Measurements from ENCODE around the gene SMAD1. TPM values are rescaled to one million over a fixed set of nuclear protein-coding genes. Genes with fewer than 3 reads are reported as not detected.
A peak's percentile ranks its signal among the peaks of the same experiment; 100 is the strongest.

Gene SMAD1
- total RNA-seq, 1 experiment from 2014 or later, result 27.9 TPM

GRCh38 chr4:145535202-145535601 lies 53.5 kb downstream of the SMAD1 start:
- POLR2A ChIA-PET, result no interaction called here
- Mint-ChIP-seq H3K4me1 (ENCODE audit: insufficient read depth, unreplicated experiment) (peaks cover 20% of the 10 kb centered on the region), H3K27ac (ENCODE audit: low read depth, unreplicated experiment) (no peak overlapping the region), H3K36me3 (ENCODE audit: insufficient read depth, unreplicated experiment) (peaks cover 20% of the 10 kb centered on the region), H3K27me3 (ENCODE audit: insufficient read depth, unreplicated experiment) (no peaks in the 10 kb centered on the region), H3K9me3 (ENCODE audit: unreplicated experiment) (no peaks in the 10 kb centered on the region), H3K4me3 (ENCODE audit: unreplicated experiment) (no peak overlapping the region)
- BruUV-seq (replicated peaks), result no TSS peak
- CTCF ChIA-PET, result interaction anchor here (0.6 to 0.7 kb wide), 2 partner anchors 305 to 344 kb away, joined by 3 to 4 read pairs; no protein-coding TSS in a partner anchor
- DNase-seq (ENCODE audit: unreplicated experiment), result peak; percentile 30
- intact Hi-C loops (cut with micrococcal nuclease), result no loop called here
- TF ChIP-seq, protein P1, sequence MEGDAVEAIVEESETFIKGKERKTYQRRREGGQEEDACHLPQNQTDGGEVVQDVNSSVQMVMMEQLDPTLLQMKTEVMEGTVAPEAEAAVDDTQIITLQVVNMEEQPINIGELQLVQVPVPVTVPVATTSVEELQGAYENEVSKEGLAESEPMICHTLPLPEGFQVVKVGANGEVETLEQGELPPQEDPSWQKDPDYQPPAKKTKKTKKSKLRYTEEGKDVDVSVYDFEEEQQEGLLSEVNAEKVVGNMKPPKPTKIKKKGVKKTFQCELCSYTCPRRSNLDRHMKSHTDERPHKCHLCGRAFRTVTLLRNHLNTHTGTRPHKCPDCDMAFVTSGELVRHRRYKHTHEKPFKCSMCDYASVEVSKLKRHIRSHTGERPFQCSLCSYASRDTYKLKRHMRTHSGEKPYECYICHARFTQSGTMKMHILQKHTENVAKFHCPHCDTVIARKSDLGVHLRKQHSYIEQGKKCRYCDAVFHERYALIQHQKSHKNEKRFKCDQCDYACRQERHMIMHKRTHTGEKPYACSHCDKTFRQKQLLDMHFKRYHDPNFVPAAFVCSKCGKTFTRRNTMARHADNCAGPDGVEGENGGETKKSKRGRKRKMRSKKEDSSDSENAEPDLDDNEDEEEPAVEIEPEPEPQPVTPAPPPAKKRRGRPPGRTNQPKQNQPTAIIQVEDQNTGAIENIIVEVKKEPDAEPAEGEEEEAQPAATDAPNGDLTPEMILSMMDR (IDR thresholded peaks at IDR 0.05; ENCODE audit: unreplicated experiment), result no peak

DNA sequence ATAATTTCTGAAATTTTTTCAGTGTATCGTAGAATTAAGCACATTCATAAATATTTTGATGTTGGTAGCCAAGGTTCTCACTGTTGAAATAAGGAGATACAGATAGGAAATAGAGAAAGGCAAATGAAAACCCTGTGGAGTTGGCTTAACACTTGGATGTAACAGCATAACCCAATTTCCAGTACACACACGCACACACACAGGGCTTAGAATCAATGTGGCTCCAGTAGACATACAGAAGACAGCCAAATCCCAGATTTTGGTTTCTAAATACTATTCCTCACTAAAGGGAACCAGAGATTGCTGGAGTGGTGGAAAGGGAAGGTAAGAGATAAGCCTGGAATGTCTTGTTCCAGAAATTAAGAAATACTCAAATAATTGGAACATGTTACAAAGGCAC lies 54.4 kb downstream of the SMAD1 start:
- Mint-ChIP-seq H3K36me3 (ENCODE audit: insufficient read depth, unreplicated experiment) (peaks cover 20% of the 10 kb centered on the region), H3K4me3 (ENCODE audit: unreplicated experiment) (no peak overlapping the region), H3K27ac (ENCODE audit: low read depth, unreplicated experiment) (no peak overlapping the region), H3K4me1 (ENCODE audit: insufficient read depth, unreplicated experiment) (peaks cover 22% of the 10 kb centered on the region), H3K27me3 (ENCODE audit: insufficient read depth, unreplicated experiment) (no peaks in the 10 kb centered on the region), H3K9me3 (ENCODE audit: unreplicated experiment) (no peaks in the 10 kb centered on the region)
- no peak for DNase-seq (ENCODE audit: unreplicated experiment)
- intact Hi-C loops (cut with micrococcal nuclease), result no loop called here
- ChIA-PET POLR2A (interaction anchor here (0.8 kb wide), 1 partner anchor 318 kb away, joined by 3 read pairs; no protein-coding TSS in a partner anchor), CTCF (interaction anchor here (1.1 kb wide), 1 partner anchor 10 kb away, joined by 5 read pairs; no protein-coding TSS in a partner anchor)
- BruUV-seq (replicated peaks), result no TSS peak
- TF ChIP-seq, protein P1 (IDR thresholded peaks at IDR 0.05; ENCODE audit: unreplicated experiment), result no peak

DNA sequence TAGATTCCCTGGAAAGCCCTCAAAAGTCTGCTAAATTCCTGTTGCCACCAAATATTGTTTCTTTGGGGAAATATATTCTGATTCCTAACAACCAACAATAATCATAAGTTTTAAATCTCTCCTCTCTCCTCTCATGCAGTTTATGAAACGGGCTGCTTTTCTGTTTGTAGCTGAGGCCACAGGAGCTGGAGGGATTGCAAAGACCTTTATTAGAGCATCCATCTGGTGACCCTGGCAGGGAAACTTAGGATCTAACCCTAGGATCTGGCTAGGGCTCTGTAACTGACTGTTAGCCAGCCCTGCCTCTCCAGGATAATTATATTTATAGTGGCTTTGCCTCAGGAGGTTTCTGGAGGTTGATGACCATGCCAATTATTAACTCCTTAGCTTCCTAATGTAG lies 56.9 kb downstream of the SMAD1 start:
- peaks cover 10% of the 10 kb centered on the region for H3K4me1 Mint-ChIP-seq (ENCODE audit: insufficient read depth, unreplicated experiment)
- H3K36me3 Mint-ChIP-seq (ENCODE audit: insufficient read depth, unreplicated experiment), result peaks cover 36% of the 10 kb centered on the region
- no peaks in the 10 kb centered on the region for H3K9me3 Mint-ChIP-seq (ENCODE audit: unreplicated experiment)
- CTCF ChIA-PET, result interaction anchor here (0.5 to 0.7 kb wide), 2 partner anchors 29 to 305 kb away, joined by 3 read pairs; no protein-coding TSS in a partner anchor
- TF ChIP-seq, protein P1 (IDR thresholded peaks at IDR 0.05; ENCODE audit: unreplicated experiment), result no peak
- POLR2A ChIA-PET, result interaction anchor here (1.3 kb wide), 1 partner anchor 54 kb away, joined by 5 read pairs; no protein-coding TSS in a partner anchor
- no peak overlapping the region for H3K4me3 Mint-ChIP-seq (ENCODE audit: unreplicated experiment)
- DNase-seq (ENCODE audit: unreplicated experiment), result no peak
- no peaks in the 10 kb centered on the region for H3K27me3 Mint-ChIP-seq (ENCODE audit: insufficient read depth, unreplicated experiment)
- no peak overlapping the region for H3K27ac Mint-ChIP-seq (ENCODE audit: low read depth, unreplicated experiment)
- no TSS peak for BruUV-seq (replicated peaks)
- intact Hi-C loops (cut with micrococcal nuclease), result no loop called here

GRCh38 chr4:145539671-145540070 lies 58.0 kb downstream of the SMAD1 start:
- TF ChIP-seq, protein P1 (IDR thresholded peaks at IDR 0.05; ENCODE audit: unreplicated experiment), result no peak
- Mint-ChIP-seq H3K9me3 (ENCODE audit: unreplicated experiment) (no peaks in the 10 kb centered on the region), H3K27ac (ENCODE audit: low read depth, unreplicated experiment) (no peak overlapping the region), H3K27me3 (ENCODE audit: insufficient read depth, unreplicated experiment) (no peaks in the 10 kb centered on the region), H3K36me3 (ENCODE audit: insufficient read depth, unreplicated experiment) (peaks cover 31% of the 10 kb centered on the region), H3K4me1 (ENCODE audit: insufficient read depth, unreplicated experiment) (peaks cover 10% of the 10 kb centered on the region), H3K4me3 (ENCODE audit: unreplicated experiment) (no peak overlapping the region)
- intact Hi-C loops (cut with micrococcal nuclease), result no loop called here
- ChIA-PET POLR2A (interaction anchor here (1.3 to 1.5 kb wide), 2 partner anchors 55 to 57 kb away, joined by 4 to 5 read pairs; no protein-coding TSS in a partner anchor), CTCF (interaction anchor here (1.3 kb wide), 1 partner anchor 18 kb away, joined by 4 read pairs; no protein-coding TSS in a partner anchor)
- DNase-seq (ENCODE audit: unreplicated experiment), result no peak
- BruUV-seq (replicated peaks), result no TSS peak
